GM12878 (cell line): ENCODE data around the gene SYNPO. TPM values are rescaled to one million over a fixed set of nuclear protein-coding genes. Genes with fewer than 3 reads are reported as not detected.
A peak's percentile ranks its signal among the peaks of the same experiment; 100 is the strongest.

Experiments
- ATAC-seq: fragments of 200-7000 bp; cut with Tn5 transposase; 3 replicates; pipeline ENCODE4 v1.9.1; 2020; ENCODE audit warnings: mild to moderate bottlenecking, moderate library complexity
- BruUV-seq: library from RNA; stranded (reverse); fragments of 400-500 nt; replicated peaks from 2 replicates; lab custom pipeline; 2021; lab: Mats Ljungman, UMichigan
- CTCF ChIA-PET: fragments of 300-600 bp; sonication (Branson Sonifier 250); formaldehyde crosslinking; extraction: SDS; loops from one replicate; lab custom pipeline; 2021; ENCODE audit warnings: inconsistent platforms; lab: Yijun Ruan, JAX
- POLR2A ChIA-PET: fragments of 350-600 bp; formaldehyde crosslinking; extraction: SDS; loops from one replicate; lab custom pipeline; 2021; ENCODE audit warnings: inconsistent platforms; lab: Charles Lee
- RAD21 ChIA-PET: fragments of 300-600 bp; sonication (Branson Sonifier 250); formaldehyde crosslinking; loops from one replicate; lab custom pipeline; 2023; ENCODE audit warnings: antibody characterized with exemption; ENCODE audit not compliant: unreplicated experiment; lab: Charles Lee
- SMC1A ChIA-PET: fragments of 300-600 bp; sonication (Branson Sonifier 250); formaldehyde crosslinking; loops from one replicate; lab custom pipeline; 2023; ENCODE audit not compliant: unreplicated experiment, uncharacterized antibody; lab: Charles Lee
- DNase-seq: peaks from one replicate; pipeline ENCODE4 v3.0.0-alpha.2; 2011; ENCODE audit warnings: low read depth, low spot score
- FAIRE-seq: peaks from 3 replicates; lab custom pipeline; 2011; peaks lifted over from hg19 to GRCh38; lab: Jason Lieb, UNC
- H2AFZ ChIP-seq: 2 replicates; pipeline ENCODE4 v1.6.0; 2011; ENCODE audit warnings: low read depth, low read length, control low read depth; ENCODE audit not compliant: control insufficient read depth
- H3K27ac ChIP-seq: 2 replicates; pipeline ENCODE4 v1.5.1; 2011; ENCODE audit warnings: control low read depth; ENCODE audit not compliant: control insufficient read depth, insufficient read depth
- H3K27me3 ChIP-seq, 2 experiments: replicated peaks in 1 of 2; 2 replicates each; pipeline versions ENCODE4 v1.6.0 to v1.6.1; 2011; ENCODE audit warnings: low read length in 1 of 2; ENCODE audit not compliant: control insufficient read depth in 2 of 2, insufficient read depth in 2 of 2
- H3K36me3 ChIP-seq, 2 experiments: 2 replicates each; pipeline ENCODE4 v1.5.1; 2011; ENCODE audit warnings: low read length in 1 of 2; ENCODE audit not compliant: control insufficient read depth in 2 of 2, insufficient read depth in 2 of 2
- H3K4me1 ChIP-seq: 2 replicates; pipeline ENCODE4 v1.6.1; 2011; ENCODE audit warnings: mild to moderate bottlenecking, low read length, moderate library complexity, mixed read lengths; ENCODE audit not compliant: control insufficient read depth, insufficient read depth
- H3K4me2 ChIP-seq: 2 replicates; pipeline ENCODE4 v1.6.0; 2011; ENCODE audit warnings: control low read depth; ENCODE audit not compliant: control insufficient read depth, insufficient read depth
- H3K4me3 ChIP-seq: fragments of 200-600 bp; sonication (generic); 2 replicates; pipeline ENCODE4 v1.5.1; 2016
- H3K79me2 ChIP-seq: 2 replicates; pipeline ENCODE4 v1.6.0; 2011; ENCODE audit warnings: low read length; ENCODE audit not compliant: control insufficient read depth, insufficient read depth
- H3K9ac ChIP-seq: 2 replicates; pipeline ENCODE4 v1.8.0; 2011; ENCODE audit warnings: low read length, control low read depth, mixed read lengths; ENCODE audit not compliant: control insufficient read depth, insufficient read depth
- H3K9me3 ChIP-seq: replicated peaks from 3 replicates; pipeline ENCODE4 v1.5.1; 2011; ENCODE audit warnings: mild to moderate bottlenecking, low read length; ENCODE audit not compliant: control insufficient read depth, insufficient read depth
- H4K20me1 ChIP-seq: 2 replicates; pipeline ENCODE4 v1.6.0; 2011; ENCODE audit not compliant: control insufficient read depth, insufficient read depth
- ATF7 ChIP-seq: fragments of 450-650 bp; IDR thresholded peaks from 2 replicates; pipeline ENCODE4 v1.6.1; 2016; ENCODE audit warnings: low read depth, mild to moderate bottlenecking
- CTCF ChIP-seq, 3 experiments: IDR thresholded peaks in 2 of 3; conservative IDR thresholded peaks in 1 of 3; 2 replicates each; pipeline ENCODE4 v1.5.1; 2011; ENCODE audit warnings: low read depth in 3 of 3, low read length in 3 of 3, mild to moderate bottlenecking in 3 of 3, control low read depth in 2 of 3, moderate library complexity in 2 of 3, inconsistent platforms in 1 of 3, mixed read lengths in 1 of 3; ENCODE audit not compliant: control insufficient read depth in 2 of 3, insufficient read depth in 1 of 3; ENCODE audit errors: extremely low read depth in 1 of 3
- EED ChIP-seq: sonication (generic); IDR thresholded peaks from 2 replicates; pipeline ENCODE4 v1.6.1; 2016; ENCODE audit warnings: antibody characterized with exemption, low read depth
- EP300 ChIP-seq, 2 experiments: fragments of 150-350 bp in 1 of 2; IDR thresholded peaks; 2 replicates each; pipeline ENCODE4 v1.6.1; 2011 to 2012; ENCODE audit warnings: low read depth in 2 of 2, low read length in 2 of 2, borderline replicate concordance in 1 of 2, improper control_type of control experiment in 1 of 2, inconsistent platforms in 1 of 2; ENCODE audit not compliant: control insufficient read depth in 1 of 2
- ETV6 ChIP-seq, 2 experiments: fragments of 450-650 bp in 1 of 2; IDR thresholded peaks in 1 of 2; conservative IDR thresholded peaks in 1 of 2; 2 replicates each; pipeline ENCODE4 v1.6.1; 2014; ENCODE audit warnings: antibody characterized with exemption in 1 of 2, borderline replicate concordance in 1 of 2, low read depth in 1 of 2, mild to moderate bottlenecking in 1 of 2, moderate library complexity in 1 of 2
- HDAC6 ChIP-seq: fragments of 200-600 bp; sonication (generic); IDR thresholded peaks from one replicate; pipeline ENCODE4 v1.8.0; 2017; ENCODE audit warnings: antibody characterized with exemption; ENCODE audit not compliant: unreplicated experiment
- KLF5 ChIP-seq: fragments of 450-650 bp; IDR thresholded peaks from 2 replicates; pipeline ENCODE4 v1.6.1; 2014; ENCODE audit warnings: mild to moderate bottlenecking; ENCODE audit not compliant: partially characterized antibody
- LARP7 ChIP-seq: fragments of 450-650 bp; IDR thresholded peaks from 2 replicates; pipeline ENCODE4 v1.6.1; 2017; ENCODE audit warnings: mild to moderate bottlenecking
- MAX ChIP-seq: IDR thresholded peaks from 2 replicates; pipeline ENCODE4 v1.6.1; 2012; ENCODE audit warnings: low read depth, low read length, improper control_type of control experiment
- NFYB ChIP-seq: IDR thresholded peaks from 2 replicates; pipeline ENCODE4 v1.6.1; 2011; ENCODE audit warnings: low read depth, mild to moderate bottlenecking, low read length, improper control_type of control experiment, moderate library complexity; ENCODE audit not compliant: insufficient read depth
- PRDM15 ChIP-seq: fragments of 450-650 bp; formaldehyde crosslinking; IDR thresholded peaks from 2 replicates; pipeline ENCODE4 v1.4.0; 2020; ENCODE audit warnings: mild to moderate bottlenecking, moderate library complexity
- RUNX3 ChIP-seq: IDR thresholded peaks from 2 replicates; pipeline ENCODE4 v1.6.1; 2012; ENCODE audit warnings: low read length, inconsistent platforms
- SP1 ChIP-seq: IDR thresholded peaks from one replicate; pipeline ENCODE4 v1.6.1; 2011; ENCODE audit warnings: low read depth, low read length
- SREBF1 ChIP-seq: IDR thresholded peaks from 2 replicates; pipeline ENCODE4 v1.6.1; 2012; ENCODE audit warnings: mild to moderate bottlenecking, low read length
- SREBF2 ChIP-seq: IDR thresholded peaks from 2 replicates; pipeline ENCODE4 v1.6.1; 2012; ENCODE audit warnings: mild to moderate bottlenecking, low read length
- STAT1 ChIP-seq: fragments of 450-650 bp; conservative IDR thresholded peaks from 2 replicates; pipeline ENCODE4 v1.6.1; 2014; ENCODE audit warnings: antibody characterized with exemption, mild to moderate bottlenecking
- YBX1 ChIP-seq: fragments of 450-650 bp; IDR thresholded peaks from 2 replicates; pipeline ENCODE4 v1.6.1; 2016; ENCODE audit warnings: antibody characterized with exemption
- WGBS: methylation state at CpG from one replicate; pipeline ENCODE4 v1.1.6; 2016; ENCODE audit warnings: low lambda C conversion rate; ENCODE audit not compliant: insufficient replicate concordance, insufficient coverage; ENCODE audit errors: missing lambda C conversion rate; 5-methylcytosine and 5-hydroxymethylcytosine counted together
- in situ Hi-C: fragments of 300-500 bp; cut with MboI; formaldehyde crosslinking; loops from 9 replicates; pipeline ENCODE4 v1.14.3; 2018; ENCODE audit warnings: mixed read lengths
- intact Hi-C: fragments of 100-400 bp; cut with micrococcal nuclease; formaldehyde crosslinking; loops from one replicate; pipeline ENCODE4 v1.14.2; 2022; ENCODE audit not compliant: unreplicated experiment
- polyA plus RNA-seq, 11 experiments: library from polyadenylated mRNA; depleted of rRNA in 4 of 11; unstranded in 6 of 11; stranded (reverse) in 5 of 11; fragments of >200 nt; fragmentation: Nextera tagmentation in 4 of 11; fragmentation: Illumina TruSeq in 1 of 11; extraction: Ambion mirVana in 4 of 11; extraction: Trizol in 1 of 11; gene quantifications; 1 replicate in 1 of 11; 2 replicates in 10 of 11; pipeline versions ENCODE4 v1.2.1 to v1.2.3, GENCODE V29; 2011 to 2016; ENCODE audit warnings: inconsistent platforms in 2 of 11, missing spikeins in 2 of 11, low read depth in 1 of 11
- total RNA-seq, 4 experiments: library from RNA; depleted of rRNA in 3 of 4; stranded (reverse); fragments of >200 nt in 3 of 4; fragmentation: Illumina TruSeq in 1 of 4; extraction: Trizol in 1 of 4; gene quantifications; 2 replicates each; pipeline versions ENCODE4 v1.2.1 to v1.2.3, GENCODE V29; 2013 to 2021

SYNPO gene
- total and polyA plus RNA-seq, 10 of the 15 experiments (the other 5 are each of a cell fraction or from before 2014, with no cell fraction given), result 0.77 to 21.0 (median 3.9) TPM

- H3K36me3 ChIP-seq, result peaks cover 7 to 20% of the 10 kb centered on the region in 2 experiments
- ChIA-PET RAD21 (interaction anchor here (0.7 to 2.8 kb wide), 18 partner anchors 14 to 464 kb away, joined by 3 to 26 read pairs (median 4); partner anchors contain the start of genes DCTN4, IRGM and SMIM3), POLR2A (interaction anchor here (0.5 to 1.6 kb wide), 17 partner anchors 9 to 522 kb away, joined by 3 to 8 read pairs (median 3); partner anchors contain the start of genes CD74 and DCTN4), CTCF (interaction anchor here (0.6 to 2.8 kb wide), 44 partner anchors 8 to 762 kb away, joined by 3 to 42 read pairs (median 4); partner anchors contain the start of genes ANXA6, DCTN4, IRGM and RPS14), SMC1A (interaction anchor here (0.7 to 4.2 kb wide), 13 partner anchors 8 to 211 kb away, joined by 3 to 27 read pairs (median 4); partner anchors contain the start of gene IRGM)
- no peaks in the 10 kb centered on the region for H4K20me1 ChIP-seq
- intact Hi-C loops, result loop anchor here (1.0 to 5.0 kb wide), 4 partner anchors 78 to 238 kb away; partner anchors contain the start of gene SMIM3
- no peaks in the 10 kb centered on the region for H3K9me3 ChIP-seq
- peak within 1 kb of the TSS; percentile 84 for H2AFZ ChIP-seq
- BruUV-seq, result no TSS peak
- in situ Hi-C loops, result no loop called here
- H3K27ac ChIP-seq, result peak within 1 kb of the TSS; percentile 87
- no peaks in the 10 kb centered on the region for H3K4me1 ChIP-seq
- H3K79me2 ChIP-seq, result peaks cover 21% of the 10 kb centered on the region
- H3K27me3 ChIP-seq, result no peaks in the 10 kb centered on the region
- FAIRE-seq, result peak; percentile 82
- peak; percentile 57 for DNase-seq
- H3K4me2 ChIP-seq, result peak within 1 kb of the TSS; percentile 75
- H3K9ac ChIP-seq, result peak within 1 kb of the TSS; percentile 85
- peak within 1 kb of the TSS; percentile 91 for H3K4me3 ChIP-seq
- WGBS, result 4% methylated on average over 59 of the region's 59 CpGs
- ATAC-seq, result peak; percentile 98
- no peak for TF ChIP-seq PRDM15
- no peak for TF ChIP-seq SREBF2
- TF ChIP-seq LARP7, result peak; percentile 92
- no peak for TF ChIP-seq SP1
- peak; percentile 46; the same call in 1 of the 2 replicates for TF ChIP-seq NFYB
- no peak for TF ChIP-seq EED
- peak; percentile 38; the same call in 1 of the 2 replicates for TF ChIP-seq MAX
- no peak for TF ChIP-seq SREBF1
- peak; percentile 37 for TF ChIP-seq RUNX3
- no peak for TF ChIP-seq STAT1
- TF ChIP-seq ATF7, result peak; percentile 83
- TF ChIP-seq KLF5, result peak; percentile 64
- TF ChIP-seq CTCF (IDR thresholded peaks at IDR 0.05 in 2 of 3, conservative IDR thresholded peaks at IDR 0.05 in 1 of 3; ENCODE audit: control insufficient read depth in 2 of 3, extremely low read depth in 1 of 3, insufficient read depth in 1 of 3, low read depth in 3 of 3, low read length in 3 of 3), result peak; percentile 57 to 70 (median 60)
- TF ChIP-seq ETV6 (conservative IDR thresholded peaks at IDR 0.05 in 1 of 2, IDR thresholded peaks at IDR 0.05 in 1 of 2; ENCODE audit: borderline replicate concordance in 1 of 2, low read depth in 1 of 2), result no peak
- TF ChIP-seq HDAC6, result peak; percentile 44
- TF ChIP-seq EP300 (IDR thresholded peaks at IDR 0.05; ENCODE audit: borderline replicate concordance in 1 of 2, control insufficient read depth in 1 of 2, low read depth in 2 of 2, low read length in 2 of 2), result peak in 1 of 2 experiments; percentile 22; a peak in 1 of 4 replicates
- no peak for TF ChIP-seq YBX1
Measured at GRCh38 chr5:150700594-150701377, 60.3 kb downstream of the SYNPO start, which contains the start of gene RBM22. TSS of gene RBM22 (minus strand) at chr5:150701062. CDS start at chr5:150700985, 77 bp downstream.
